HTR-8/SVneo (cell line): ENCODE data around the gene KCNJ10.
A peak's percentile ranks its signal among the peaks of the same experiment; 100 is the strongest.

Source experiments
- DNase-seq: peaks from one replicate; pipeline ENCODE4 v3.0.0; 2011; ENCODE audit warnings: low spot score, mixed read lengths; ENCODE audit not compliant: insufficient read length
- FAIRE-seq: peaks from 2 replicates; lab custom pipeline; 2011; peaks lifted over from hg19 to GRCh38; lab: Jason Lieb, UNC

Gene KCNJ10

GRCh38 chr1:159980076-159980475, 89.9 kb downstream of the KCNJ10 start:
- FAIRE-seq (no peak), DNase-seq (no peak)

GRCh38 chr1:159979257-159979656, 90.7 kb downstream of the KCNJ10 start:
- no peak for DNase-seq

GRCh38 chr1:159978107-159978398, 91.9 kb downstream of the KCNJ10 start:
- no peak for FAIRE-seq
- DNase-seq: no peak

More at GRCh38 chr1:159979257-159979656, 90.7 kb downstream of the KCNJ10 start:
- no peak for FAIRE-seq

DNA sequence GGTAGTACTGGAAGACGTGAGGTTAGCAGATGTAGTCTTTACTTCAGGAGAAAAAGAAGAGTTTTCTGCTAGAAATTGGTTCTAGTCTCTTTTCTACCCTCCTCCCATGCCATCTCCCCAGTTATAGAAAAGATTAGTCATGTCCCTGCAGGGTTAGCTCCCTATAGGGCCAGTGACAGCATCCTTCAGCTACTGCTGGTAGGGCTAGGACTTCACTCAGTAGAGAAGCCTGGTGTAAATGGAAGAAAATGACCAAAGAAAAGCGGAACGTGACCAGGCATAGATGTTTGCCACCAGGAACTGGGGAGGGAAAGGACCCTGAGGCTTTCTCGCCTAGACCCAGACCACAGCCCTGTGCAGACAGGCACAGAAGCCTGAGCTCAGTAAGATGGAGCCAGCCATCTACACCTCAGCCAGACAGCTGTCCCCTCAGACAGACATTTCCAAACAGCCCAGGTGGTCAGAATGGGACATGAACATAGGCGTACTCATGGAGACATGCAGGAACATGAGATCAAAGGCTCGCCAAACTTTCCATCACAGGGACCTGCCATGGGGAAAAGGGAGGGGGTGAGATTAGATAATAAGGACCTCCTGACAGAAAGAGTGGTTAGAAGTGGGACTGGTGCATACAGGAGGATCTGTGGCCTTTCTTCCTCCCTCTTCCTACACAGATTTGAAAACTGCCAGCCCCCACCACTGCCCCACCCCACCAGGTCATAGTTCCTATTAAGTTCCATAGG, 92.4 kb downstream of the KCNJ10 start:
- no peak for DNase-seq
- FAIRE-seq: no peak

DNA sequence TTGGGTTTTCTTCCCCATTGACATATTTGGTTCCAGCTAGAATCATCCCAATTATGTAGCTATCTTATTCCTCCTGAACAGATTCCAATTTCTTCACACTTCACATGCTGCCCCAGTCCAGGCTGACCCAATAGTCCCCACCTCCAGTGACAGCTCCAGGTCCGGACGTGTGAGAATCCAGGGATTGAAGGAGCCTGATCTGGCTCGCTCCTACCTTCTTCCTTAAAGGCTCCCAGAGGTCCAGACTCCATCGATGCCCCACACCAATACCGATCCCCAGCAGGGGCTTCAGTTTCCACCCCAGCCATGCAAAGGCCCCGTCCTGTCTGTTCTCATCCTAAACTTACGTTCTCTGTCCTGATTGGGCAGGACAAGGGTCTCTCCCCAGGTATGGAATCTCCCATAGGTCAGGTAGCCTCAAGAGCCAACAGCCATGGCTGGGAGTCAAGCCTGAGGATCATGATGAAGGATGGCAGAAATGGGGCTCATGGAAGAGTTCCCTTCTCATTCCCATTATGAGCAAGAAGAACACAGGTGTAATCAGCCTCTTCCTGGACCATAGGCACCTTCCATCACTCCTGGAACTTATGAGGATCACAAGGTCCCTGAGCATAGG, 95.5 kb downstream of the KCNJ10 start:
- no peak for DNase-seq
- FAIRE-seq: no peak

DNA sequence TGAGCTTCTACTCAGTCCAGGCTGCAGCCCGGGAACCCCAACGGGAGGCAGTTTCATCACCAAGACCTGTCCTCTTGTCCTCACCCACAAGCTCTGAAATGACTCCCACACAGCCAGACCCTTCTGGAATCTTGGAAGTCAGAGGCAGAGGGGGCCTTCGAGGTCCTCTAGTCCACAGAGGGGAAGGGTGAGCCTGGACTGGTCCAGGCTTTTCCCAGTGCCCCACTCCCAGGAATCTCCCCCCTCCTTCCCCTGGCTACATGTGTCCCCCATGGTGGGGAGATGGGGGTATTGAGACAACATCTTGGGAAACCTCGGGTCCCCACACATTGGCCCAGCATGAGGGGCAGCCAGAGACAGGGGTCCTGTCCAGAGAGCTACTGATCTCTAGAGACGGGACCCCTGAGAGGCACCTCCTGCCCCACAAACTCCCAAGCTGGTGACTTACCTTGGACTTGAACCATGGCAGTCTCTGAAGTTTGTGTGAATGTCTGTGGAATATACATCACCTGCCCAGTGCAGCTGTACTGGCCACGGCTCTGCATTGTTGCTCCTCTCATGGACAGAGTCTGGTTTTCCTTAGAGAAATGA, 96.5 kb downstream of the KCNJ10 start:
- no peak for DNase-seq
- no peak for FAIRE-seq

- no peak for FAIRE-seq
Observed at GRCh38 chr1:159972443-159973205, 97.3 kb downstream of the KCNJ10 start.

GRCh38 chr1:159970932-159971342, 99.0 kb downstream of the KCNJ10 start:
- FAIRE-seq: no peak
- DNase-seq: no peak

More at GRCh38 chr1:159972443-159973205, 97.3 kb downstream of the KCNJ10 start:
- no peak for DNase-seq

GRCh38 chr1:159968901-159969300, 101.1 kb downstream of the KCNJ10 start:
- DNase-seq: no peak
- no peak for FAIRE-seq

- FAIRE-seq (no peak), DNase-seq (no peak)
Observed at GRCh38 chr1:159965263-159965662, 104.7 kb downstream of the KCNJ10 start.

GRCh38 chr1:159964144-159964543, 105.8 kb downstream of the KCNJ10 start:
- no peak for FAIRE-seq
- DNase-seq: no peak

DNA sequence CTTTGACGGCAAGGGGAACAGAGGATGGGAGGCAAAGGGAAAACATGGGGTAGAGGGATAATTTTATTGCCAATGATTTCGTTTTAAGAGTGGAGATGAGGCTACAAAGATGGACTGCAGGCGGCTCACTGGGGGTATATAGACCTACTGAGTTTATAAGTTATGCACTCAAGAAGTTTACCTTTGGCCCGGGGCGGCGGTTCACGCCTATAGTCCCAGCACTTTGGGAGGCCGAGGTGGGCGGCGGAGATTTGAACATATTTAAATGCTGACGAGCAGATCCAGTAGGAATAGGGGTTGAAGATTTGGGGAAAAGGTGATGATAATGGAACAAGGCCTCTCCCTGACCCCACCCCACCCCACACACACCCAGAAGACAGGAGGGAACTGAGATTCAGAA, 107.8 kb downstream of the KCNJ10 start:
- DNase-seq (no peak), FAIRE-seq (no peak)

DNA sequence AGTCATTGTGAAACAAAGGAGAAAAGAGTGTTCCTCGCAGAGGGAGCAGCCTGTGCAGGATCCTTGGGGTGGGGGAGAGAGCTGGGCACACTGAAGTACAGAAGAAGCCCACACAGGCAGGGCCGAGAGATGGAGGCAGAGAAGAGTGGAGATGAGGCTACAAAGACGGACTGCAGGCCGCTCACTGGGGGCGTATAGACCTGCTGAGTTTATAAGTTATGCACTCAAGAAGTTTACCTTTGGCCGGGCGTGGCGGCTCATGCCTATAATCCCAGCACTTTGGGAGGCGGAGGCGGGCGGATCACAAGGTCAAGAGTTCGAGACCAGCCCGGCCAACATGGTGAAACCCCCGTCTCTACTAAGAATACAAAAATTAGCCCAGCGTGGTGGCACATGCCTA, 108.3 kb downstream of the KCNJ10 start:
- FAIRE-seq: no peak

GRCh38 chr1:159960721-159961381, 109.1 kb downstream of the KCNJ10 start:
- FAIRE-seq: no peak
- no peak for DNase-seq

More for the DNA sequence above, 108.3 kb downstream of the KCNJ10 start:
- DNase-seq: no peak

- no peak for DNase-seq
- FAIRE-seq: no peak
Observed at GRCh38 chr1:159959451-159959850, 110.5 kb downstream of the KCNJ10 start.

- DNase-seq (no peak), FAIRE-seq (no peak)
Observed at GRCh38 chr1:159958719-159959380, 111.1 kb downstream of the KCNJ10 start.

DNA sequence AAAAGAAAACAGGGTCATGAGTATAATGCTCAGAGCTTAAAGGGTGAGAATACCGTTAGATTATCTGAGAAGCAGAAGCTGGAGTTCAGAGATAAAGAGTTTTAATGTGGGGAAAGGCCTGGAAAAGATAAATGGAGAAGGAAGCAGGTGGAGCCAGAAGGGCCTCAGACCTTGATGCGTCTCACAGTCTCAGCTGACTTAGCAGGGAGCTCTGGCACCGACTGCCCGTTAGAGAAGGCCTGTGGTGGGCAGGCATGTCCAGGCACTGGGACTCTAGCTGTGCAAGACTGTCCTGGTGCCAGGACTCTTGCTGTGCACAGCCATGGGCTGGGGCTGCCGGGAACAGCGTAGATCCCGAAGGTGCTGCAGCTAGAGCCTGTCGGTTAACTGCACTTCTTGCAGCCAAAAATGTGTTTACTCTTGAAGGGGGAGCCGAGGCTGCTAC, 112.1 kb downstream of the KCNJ10 start:
- FAIRE-seq (no peak), DNase-seq (no peak)

- no peak for FAIRE-seq
- no peak for DNase-seq
Observed at GRCh38 chr1:159955456-159955855, 114.5 kb downstream of the KCNJ10 start.

DNA sequence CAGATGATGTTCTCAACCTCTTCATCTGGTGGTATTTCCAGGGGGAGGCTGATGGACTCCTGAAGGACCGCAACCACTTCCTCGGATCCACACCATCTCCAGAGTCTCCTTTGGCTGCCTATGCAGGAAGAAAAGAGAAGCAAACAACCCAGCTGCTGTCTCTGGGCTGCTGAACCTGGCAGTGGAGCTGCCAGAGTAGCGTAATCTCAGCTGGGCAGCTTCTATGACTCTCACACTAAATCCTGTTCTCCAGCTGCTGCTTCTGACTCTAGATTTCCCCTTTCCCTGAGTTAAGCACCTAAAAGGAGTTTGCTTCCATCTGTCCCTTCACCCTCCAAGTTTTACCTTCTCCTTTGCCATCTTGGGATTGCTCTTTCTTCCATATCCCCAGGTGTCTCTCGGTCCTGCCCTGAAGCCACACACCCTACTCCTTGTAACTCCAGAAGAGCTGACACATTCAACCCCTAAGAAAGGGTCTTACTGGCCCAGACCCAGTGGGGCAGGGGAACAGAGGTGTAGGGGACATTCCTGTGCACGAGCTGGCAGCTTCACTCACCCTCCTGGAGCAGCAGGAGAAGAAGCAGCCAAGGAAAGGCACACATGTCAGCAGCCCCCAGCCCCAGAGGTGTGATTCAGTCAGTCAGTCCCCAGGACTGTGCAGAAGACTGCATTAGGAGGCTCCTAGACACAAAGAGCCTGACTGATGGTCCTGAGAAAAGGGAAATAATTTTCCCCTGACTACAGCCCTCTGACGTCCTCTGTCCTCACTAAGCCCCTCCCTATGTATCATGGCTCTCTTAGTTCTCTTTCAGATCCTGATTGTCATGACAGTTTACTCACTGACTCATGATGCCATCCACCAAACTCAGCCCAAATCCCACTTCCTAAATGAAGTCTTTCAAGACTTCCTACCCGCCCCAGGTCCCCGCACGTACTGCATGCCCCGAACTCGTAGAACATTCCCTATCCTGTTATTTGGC, 116.1 kb downstream of the KCNJ10 start, which contains the start of gene SLAMF9:
TSS of gene SLAMF9 (minus strand) at position 702 of the 980 bp plus-strand sequence. CDS start at position 602, 100 bp downstream.
- FAIRE-seq (no peak), DNase-seq (peak; percentile 21)
